Spinal cord (tissue), 10 donors: ENCODE results near the gene CTDSPL. TPM values are rescaled to one million over a fixed set of nuclear protein-coding genes. Genes with fewer than 3 reads are reported as not detected.
"Not testable (repeated sequence)": the region's sequence is repeated elsewhere in the genome, so short reads cannot be mapped to it uniquely, and the experiment has no call there.

Experiments
- DNase-seq, 6 donors: peaks; one replicate each; pipeline versions ENCODE4 v3.0.0 to v3.0.0-alpha.2; 2013 to 2015; ENCODE audit warnings: low spot score in 6 of 6, low read depth in 4 of 6
- H3K27ac ChIP-seq: one replicate; pipeline ENCODE4 v1.5.1; 2013; ENCODE audit warnings: low read depth, low read length, control low read depth
- H3K27me3 ChIP-seq: one replicate; pipeline ENCODE4 v1.6.1; 2013; ENCODE audit warnings: low read length; ENCODE audit not compliant: control insufficient read depth, insufficient read depth
- H3K36me3 ChIP-seq: one replicate; pipeline ENCODE4 v1.6.1; 2013; ENCODE audit warnings: low read length; ENCODE audit not compliant: control insufficient read depth, insufficient read depth
- H3K4me1 ChIP-seq: one replicate; pipeline ENCODE4 v1.6.1; 2013; ENCODE audit warnings: low read length; ENCODE audit not compliant: control insufficient read depth, insufficient read depth
- H3K4me3 ChIP-seq: one replicate; pipeline ENCODE4 v1.5.1; 2013; ENCODE audit warnings: low read depth, low read length, control low read depth
- H3K9me3 ChIP-seq: one replicate; pipeline ENCODE4 v1.6.1; 2013; ENCODE audit warnings: low read length; ENCODE audit not compliant: control insufficient read depth, insufficient read depth
- whole genome bisulfite sequencing: methylation state at CpG from one replicate; pipeline ENCODE4 v1.1.5; 2013; ENCODE audit warnings: missing lambda C conversion rate; ENCODE audit not compliant: insufficient coverage; 5-methylcytosine and 5-hydroxymethylcytosine counted together
- polyA plus RNA-seq, 2 donors: library from polyadenylated mRNA; unstranded; fragments of 120-200 nt; gene quantifications; one replicate each; pipeline ENCODE4 v1.2.1, GENCODE V29; 2013; ENCODE audit not compliant: insufficient read length in 2 of 2
- total RNA-seq, 2 donors: library from RNA; depleted of rRNA in 1 of 2; stranded (reverse); fragments of 120-200 nt in 1 of 2; fragments of >200 nt in 1 of 2; gene quantifications; one replicate each; pipeline versions ENCODE4 v1.2.3 to v1.2.4, GENCODE V29; 2013 to 2014
- donor health status: healthy.

The CTDSPL gene
- total and polyA plus RNA-seq, 4 donors: 19.7 to 45.5 (median 30.6) TPM

DNA sequence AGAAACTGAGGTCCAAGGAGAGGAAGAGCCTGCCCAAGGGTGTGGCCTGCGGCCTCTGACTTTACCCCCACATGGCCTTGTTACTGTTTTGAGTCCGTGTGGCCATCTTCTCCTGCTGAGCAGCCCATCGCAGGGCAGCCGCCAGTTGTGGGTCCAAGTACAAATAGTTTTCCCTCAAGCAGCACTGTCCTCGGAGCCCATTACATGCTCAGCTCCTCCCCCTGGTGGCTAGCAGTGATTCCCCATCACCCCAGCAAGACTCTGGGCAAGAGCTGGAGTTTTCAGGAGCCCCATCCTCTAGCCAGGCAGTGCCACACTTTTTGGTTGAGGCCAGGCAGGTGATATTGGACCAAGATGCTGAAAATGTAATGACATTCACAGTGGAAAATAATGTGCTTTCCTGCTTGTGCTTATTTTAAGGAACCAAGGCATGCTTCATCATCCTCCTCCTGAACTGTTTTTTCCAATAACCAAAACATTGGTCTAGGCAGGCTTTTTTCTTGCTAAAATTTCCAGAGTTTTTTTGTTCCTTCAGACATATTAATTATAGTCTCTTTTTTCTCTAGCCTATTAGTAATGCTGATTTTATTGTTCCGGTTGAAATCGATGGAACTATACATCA, 105.7 kb downstream of the CTDSPL start:
- Histone ChIP-seq H3K27ac (no peak overlapping the region), H3K36me3 (peaks cover 8% of the 10 kb centered on the region), H3K9me3 (no peaks in the 10 kb centered on the region), H3K4me1 (peaks cover 33% of the 10 kb centered on the region), H3K4me3 (no peak overlapping the region), H3K27me3 (no peaks in the 10 kb centered on the region)
- DNase-seq: peak in 3 of 6 donors; percentile 39 to 69 (median 46)
- 39% methylated on average over 5 of the region's 7 CpGs for WGBS

DNA sequence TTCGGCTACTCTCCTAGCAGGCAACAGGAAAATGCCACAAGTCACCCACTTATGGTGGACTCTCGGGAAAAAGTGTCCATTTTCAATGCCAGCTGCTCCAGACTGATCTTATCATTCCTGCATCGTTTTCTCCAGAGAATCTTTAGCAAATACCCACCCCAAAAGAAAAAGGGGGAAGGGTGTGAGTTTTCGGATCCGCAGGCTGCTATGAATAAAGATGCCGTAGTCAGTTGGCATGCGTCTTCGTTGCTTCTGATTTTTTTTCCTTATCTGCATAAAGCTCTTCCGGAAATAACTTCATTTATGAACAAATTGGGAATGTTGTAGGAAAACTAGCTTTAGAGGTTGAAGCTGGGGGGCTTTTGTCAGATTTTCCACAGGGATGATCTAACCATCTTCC, 106.5 kb downstream of the CTDSPL start:
- 77% methylated on average over 3 of the region's 9 CpGs for WGBS
- peaks cover 33% of the 10 kb centered on the region for H3K4me1 ChIP-seq
- no peaks in the 10 kb centered on the region for H3K9me3 ChIP-seq
- H3K27ac ChIP-seq: no peak overlapping the region
- peaks cover 8% of the 10 kb centered on the region for H3K36me3 ChIP-seq
- no peak overlapping the region for H3K4me3 ChIP-seq
- DNase-seq: peak in 1 of 6 donors; percentile 92
- H3K27me3 ChIP-seq: no peaks in the 10 kb centered on the region

DNA sequence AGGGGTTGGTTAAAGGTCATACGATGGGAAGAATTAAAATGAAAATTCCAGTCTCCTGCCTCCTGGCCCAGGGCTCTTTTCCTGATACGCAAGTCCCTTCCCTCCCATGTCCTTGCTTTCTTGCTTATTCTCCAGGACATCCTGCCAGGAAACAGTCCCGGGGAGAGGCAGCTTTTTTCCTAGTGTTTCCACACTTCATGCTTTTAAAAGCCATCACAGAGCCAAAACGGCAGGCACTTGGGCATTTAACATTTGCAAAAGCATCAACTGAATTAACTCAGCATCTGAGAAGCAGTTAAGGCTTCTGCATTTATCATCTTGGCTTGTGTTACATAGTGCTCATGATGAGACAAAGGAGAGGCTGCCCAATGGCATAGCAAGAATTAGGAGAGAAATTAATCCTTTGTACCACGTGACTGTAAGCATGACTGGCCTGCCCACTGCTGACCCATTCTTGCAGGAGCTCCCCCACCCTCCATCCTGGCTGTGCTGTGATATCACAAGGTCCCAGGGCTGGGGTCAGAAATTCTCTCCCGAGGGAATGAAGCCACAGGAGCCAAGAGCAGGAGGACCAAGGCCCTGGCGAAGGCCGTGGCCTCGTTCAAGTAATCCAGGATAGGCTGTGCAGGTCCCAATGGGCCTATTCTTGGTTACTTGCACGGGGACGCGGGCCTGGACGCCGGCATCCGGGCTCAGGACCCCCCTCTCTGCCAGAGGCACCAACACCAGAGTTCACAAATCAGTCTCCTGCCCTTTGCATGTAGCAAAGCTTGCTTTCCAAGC, 107.3 kb downstream of the CTDSPL start:
- H3K27me3 ChIP-seq: no peaks in the 10 kb centered on the region
- WGBS: 80% methylated on average over 12 of the region's 15 CpGs
- DNase-seq: peak in 2 of 6 donors; percentile 70 to 94
- peaks cover 33% of the 10 kb centered on the region for H3K4me1 ChIP-seq
- H3K27ac ChIP-seq: peak overlapping the region; percentile 8
- peaks cover 9% of the 10 kb centered on the region for H3K36me3 ChIP-seq
- no peaks in the 10 kb centered on the region for H3K9me3 ChIP-seq
- H3K4me3 ChIP-seq: no peak overlapping the region

DNA sequence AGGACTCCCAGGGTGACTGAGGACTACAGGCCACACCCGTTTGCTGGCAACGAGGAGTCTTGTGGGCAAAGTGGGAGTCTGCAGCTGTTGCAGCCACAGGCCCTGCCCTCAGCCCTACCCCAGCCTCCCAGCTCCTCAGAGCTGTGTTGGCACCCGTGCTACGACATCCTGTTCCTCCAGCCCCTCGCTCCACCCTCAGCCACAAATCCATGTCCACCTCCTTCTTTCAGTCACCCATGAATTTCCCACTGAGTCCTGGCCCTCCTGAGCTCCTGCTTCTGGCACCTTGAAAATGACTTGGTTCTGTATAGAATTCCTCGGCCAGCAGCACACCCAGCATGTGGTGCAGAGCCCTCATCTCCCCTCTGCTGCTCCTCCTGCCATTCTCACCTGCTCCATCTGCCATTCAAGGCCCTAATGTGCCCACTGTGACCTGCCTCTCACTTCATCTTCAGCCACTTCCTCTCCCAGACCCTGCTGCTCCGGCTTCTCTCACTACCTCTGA, 108.0 kb downstream of the CTDSPL start:
- Histone ChIP-seq H3K4me3 (no peak overlapping the region), H3K36me3 (peaks cover 13% of the 10 kb centered on the region), H3K4me1 (peaks cover 36% of the 10 kb centered on the region), H3K27ac (no peak overlapping the region), H3K27me3 (no peaks in the 10 kb centered on the region), H3K9me3 (no peaks in the 10 kb centered on the region)
- DNase-seq: no peak
- WGBS: 73% methylated on average over 7 of the region's 7 CpGs

DNA sequence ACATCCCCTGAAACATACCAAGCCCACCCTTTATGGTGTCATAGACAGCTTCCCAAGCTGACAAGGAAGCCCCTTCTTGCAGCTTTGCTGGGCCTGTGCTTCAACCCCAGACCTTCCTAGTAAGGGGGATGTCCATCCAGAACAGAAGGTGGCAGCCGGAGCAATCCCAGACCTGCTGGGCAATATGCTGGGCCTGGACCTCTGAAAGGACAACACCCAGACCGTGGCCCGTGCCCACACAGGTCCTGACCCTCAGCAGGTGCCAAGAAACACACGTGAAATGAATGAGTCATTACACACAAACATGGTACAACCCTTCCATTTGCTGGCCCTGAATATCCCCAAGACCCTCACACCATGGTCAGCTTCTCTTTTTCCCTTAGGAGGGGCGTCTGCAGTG, 109.1 kb downstream of the CTDSPL start:
- Histone ChIP-seq H3K4me1 (peaks cover 36% of the 10 kb centered on the region), H3K4me3 (no peak overlapping the region), H3K36me3 (peaks cover 16% of the 10 kb centered on the region), H3K27ac (no peak overlapping the region), H3K27me3 (no peaks in the 10 kb centered on the region), H3K9me3 (no peaks in the 10 kb centered on the region)
- 94% methylated on average over 5 of the region's 5 CpGs for WGBS
- no peak for DNase-seq

DNA sequence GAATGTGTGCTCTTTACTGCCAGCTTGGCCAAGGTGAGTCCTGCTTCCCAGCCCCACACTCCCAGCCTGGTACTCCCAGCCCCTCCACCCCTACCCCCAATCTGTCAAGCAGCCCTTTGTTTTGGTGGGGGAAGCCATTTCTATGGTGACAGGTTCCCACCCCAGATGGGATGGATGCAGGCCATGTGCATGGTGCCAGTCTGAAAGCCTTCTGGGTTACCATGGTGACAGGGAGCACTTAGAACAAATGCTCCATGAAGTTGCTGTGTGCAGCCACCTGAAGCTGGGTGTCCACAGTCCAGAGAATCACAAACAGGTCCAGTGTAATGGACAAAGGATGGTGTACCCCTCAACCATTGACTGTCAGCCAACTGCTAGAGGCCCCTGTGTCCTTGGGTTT, 109.8 kb downstream of the CTDSPL start:
- DNase-seq: peak in 3 of 6 donors; percentile 35 to 96 (median 75)
- H3K4me3 ChIP-seq: no peak overlapping the region
- no peaks in the 10 kb centered on the region for H3K9me3 ChIP-seq
- H3K4me1 ChIP-seq: peaks cover 36% of the 10 kb centered on the region
- H3K36me3 ChIP-seq: peaks cover 23% of the 10 kb centered on the region
- no peak overlapping the region for H3K27ac ChIP-seq
- no peaks in the 10 kb centered on the region for H3K27me3 ChIP-seq

DNA sequence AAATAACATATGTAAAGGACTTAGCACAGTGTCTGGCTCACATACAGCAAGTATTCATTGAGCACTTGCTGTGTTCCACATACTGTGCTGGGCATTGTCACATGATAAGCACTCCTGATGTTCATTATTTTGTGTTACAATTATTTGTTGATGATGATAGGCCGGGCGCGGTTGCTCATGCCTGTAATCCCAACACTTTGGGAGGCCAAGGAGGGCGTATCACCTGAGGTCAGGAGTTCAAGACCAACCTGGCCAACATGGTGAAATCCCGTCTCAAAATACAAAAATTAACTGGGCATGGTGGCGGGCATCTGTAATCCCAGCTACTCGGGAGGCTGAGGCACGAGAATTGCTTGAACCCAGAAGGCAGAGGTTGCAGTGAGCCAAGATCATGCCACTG, 110.4 kb downstream of the CTDSPL start:
- Histone ChIP-seq H3K36me3 (peaks cover 27% of the 10 kb centered on the region), H3K4me1 (peaks cover 33% of the 10 kb centered on the region)
- not testable (repeated sequence) for H3K27me3 ChIP-seq, H3K4me3 ChIP-seq, H3K27ac ChIP-seq, H3K9me3 ChIP-seq, DNase-seq
- 97% methylated on average over 8 of the region's 8 CpGs for WGBS

DNA sequence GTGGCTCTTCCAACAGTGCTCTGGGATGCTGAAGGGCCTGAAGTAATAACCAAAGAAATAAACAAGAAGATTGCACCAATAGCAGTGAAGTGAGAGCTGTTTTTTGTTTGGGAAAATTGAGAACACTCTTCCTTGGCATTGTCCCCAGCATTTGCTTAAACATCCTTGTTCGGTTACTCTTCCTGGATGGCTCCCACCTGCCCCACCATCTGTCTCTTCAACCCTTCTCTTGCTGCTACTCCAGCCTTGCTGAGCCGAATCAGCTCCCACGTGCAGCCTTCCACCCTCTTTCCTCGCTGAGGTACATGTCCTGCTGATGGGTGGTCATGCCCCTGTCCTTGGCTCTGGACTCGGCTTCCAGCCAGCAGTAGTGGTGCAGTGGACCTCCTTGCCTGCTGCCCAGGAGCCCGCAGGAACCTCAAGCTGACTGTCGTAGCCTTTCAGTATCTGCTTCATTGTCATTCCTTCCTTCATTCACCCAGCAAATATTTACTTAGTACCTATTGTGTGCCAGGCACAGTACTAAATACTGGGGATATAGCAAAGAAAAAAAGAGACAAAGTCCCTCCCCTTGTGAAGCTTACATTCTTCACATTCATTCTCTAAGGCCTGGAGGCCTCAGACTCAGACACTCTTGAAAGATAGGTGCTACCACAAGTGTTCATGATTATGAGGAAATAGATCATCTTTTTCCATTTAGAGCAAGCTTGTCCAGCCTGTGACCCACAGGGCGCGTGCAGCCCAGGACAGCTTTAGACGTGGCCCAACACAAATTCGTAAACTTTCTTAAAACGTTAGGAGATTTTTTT, 111.8 kb downstream of the CTDSPL start:
- no peak overlapping the region for H3K4me3 ChIP-seq
- H3K4me1 ChIP-seq: peaks cover 29% of the 10 kb centered on the region
- peak in 2 of 6 donors; percentile 14 to 80 for DNase-seq
- H3K27me3 ChIP-seq: no peaks in the 10 kb centered on the region
- 81% methylated on average over 11 of the region's 12 CpGs for WGBS
- peaks cover 29% of the 10 kb centered on the region for H3K36me3 ChIP-seq
- H3K9me3 ChIP-seq: no peaks in the 10 kb centered on the region
- H3K27ac ChIP-seq: no peak overlapping the region
